H9 (cell line): ENCODE data around the gene ULK4. TPM values are rescaled to one million over a fixed set of nuclear protein-coding genes. Genes with fewer than 3 reads are reported as not detected.
A peak's percentile ranks its signal among the peaks of the same experiment; 100 is the strongest.

Experiments used
- DNase-seq: peaks from one replicate; pipeline ENCODE4 v3.0.0-alpha.2; 2017
- H2AFZ ChIP-seq: one replicate; pipeline ENCODE4 v1.6.1; 2013; ENCODE audit warnings: mild to moderate bottlenecking, low read length, control low read depth, moderate library complexity
- H2AK5ac ChIP-seq: 2 replicates; pipeline ENCODE4 v1.6.1; 2013; ENCODE audit warnings: low read length, control low read depth, mixed read lengths; ENCODE audit not compliant: insufficient read length
- H2BK120ac ChIP-seq: one replicate; pipeline ENCODE4 v1.6.1; 2013; ENCODE audit warnings: low read depth, mild to moderate bottlenecking, low read length, control low read depth, inconsistent platforms; ENCODE audit not compliant: poor library complexity, severe bottlenecking
- H2BK12ac ChIP-seq: 2 replicates; pipeline ENCODE4 v1.6.1; 2013; ENCODE audit warnings: low read length, control low read depth, mixed read lengths, low read depth; ENCODE audit not compliant: insufficient read length
- H2BK15ac ChIP-seq: 2 replicates; pipeline ENCODE4 v1.6.1; 2013; ENCODE audit warnings: low read depth, low read length, control low read depth
- H2BK20ac ChIP-seq: one replicate; pipeline ENCODE4 v1.6.1; 2013; ENCODE audit warnings: low read depth, mild to moderate bottlenecking, low read length, control low read depth, inconsistent platforms; ENCODE audit not compliant: poor library complexity, severe bottlenecking
- H2BK5ac ChIP-seq: 2 replicates; pipeline ENCODE4 v1.6.1; 2013; ENCODE audit warnings: low read length, control low read depth, mixed read lengths; ENCODE audit not compliant: insufficient read length
- H3K14ac ChIP-seq: 2 replicates; pipeline ENCODE4 v1.6.1; 2013; ENCODE audit warnings: low read length, control low read depth; ENCODE audit not compliant: insufficient read depth
- H3K18ac ChIP-seq: 2 replicates; pipeline ENCODE4 v1.6.1; 2013; ENCODE audit warnings: low read depth, mild to moderate bottlenecking, mixed read lengths, low read length, control low read depth; ENCODE audit not compliant: insufficient read length
- H3K23ac ChIP-seq: 2 replicates; pipeline ENCODE4 v1.6.1; 2013; ENCODE audit warnings: low read length, control low read depth, mixed read lengths, low read depth; ENCODE audit not compliant: insufficient read length
- H3K23me2 ChIP-seq: 2 replicates; pipeline ENCODE4 v1.6.1; 2013; ENCODE audit warnings: low read depth, mild to moderate bottlenecking, mixed read lengths, low read length, control low read depth; ENCODE audit not compliant: insufficient read length, poor library complexity, severe bottlenecking
- H3K27ac ChIP-seq: 2 replicates; pipeline ENCODE4 v1.5.1; 2013; ENCODE audit warnings: low read length, control low read depth, mixed read lengths, low read depth; ENCODE audit not compliant: insufficient read length
- H3K27me3 ChIP-seq: 2 replicates; pipeline ENCODE4 v1.6.1; 2013; ENCODE audit warnings: low read length, control low read depth, inconsistent platforms; ENCODE audit not compliant: insufficient read depth
- H3K4ac ChIP-seq: 2 replicates; pipeline ENCODE4 v1.6.1; 2013; ENCODE audit warnings: low read depth, mild to moderate bottlenecking, control low read depth, inconsistent platforms, low read length, moderate library complexity
- H3K4me1 ChIP-seq: 2 replicates; pipeline ENCODE4 v1.6.1; 2013; ENCODE audit warnings: low read length, control low read depth, inconsistent platforms; ENCODE audit not compliant: insufficient read depth
- H3K4me2 ChIP-seq: 2 replicates; pipeline ENCODE4 v1.6.1; 2013; ENCODE audit warnings: low read length, control low read depth, mixed read lengths; ENCODE audit not compliant: insufficient read length, insufficient read depth
- H3K56ac ChIP-seq: 2 replicates; pipeline ENCODE4 v1.6.1; 2013; ENCODE audit warnings: low read depth, mild to moderate bottlenecking, mixed read lengths, low read length, control low read depth; ENCODE audit not compliant: insufficient read length
- H3K79me1 ChIP-seq: 2 replicates; pipeline ENCODE4 v1.6.1; 2013; ENCODE audit warnings: low read depth, mild to moderate bottlenecking, moderate library complexity, low read length, control low read depth, inconsistent platforms; ENCODE audit not compliant: insufficient read depth, poor library complexity, severe bottlenecking
- H3K79me2 ChIP-seq: 2 replicates; pipeline ENCODE4 v1.6.1; 2013; ENCODE audit warnings: low read length, control low read depth, inconsistent platforms; ENCODE audit not compliant: insufficient read depth
- H3K9ac ChIP-seq: 2 replicates; pipeline ENCODE4 v1.6.1; 2013; ENCODE audit warnings: low read length, control low read depth, mixed read lengths; ENCODE audit not compliant: insufficient read length; ENCODE audit errors: extremely low read depth
- H3K9me3 ChIP-seq: one replicate; pipeline ENCODE4 v1.6.1; 2013; ENCODE audit warnings: low read depth, low read length, inconsistent platforms; ENCODE audit not compliant: control insufficient read depth
- H3T11ph ChIP-seq: one replicate; pipeline ENCODE4 v1.6.1; 2013; ENCODE audit warnings: mild to moderate bottlenecking, low read length, control low read depth, inconsistent platforms
- H4K20me1 ChIP-seq: one replicate; pipeline ENCODE4 v1.6.1; 2013; ENCODE audit not compliant: control insufficient read depth, insufficient read length, insufficient read depth
- H4K5ac ChIP-seq: 2 replicates; pipeline ENCODE4 v1.6.1; 2013; ENCODE audit warnings: low read depth, mild to moderate bottlenecking, mixed read lengths, low read length, control low read depth; ENCODE audit not compliant: insufficient read length
- H4K8ac ChIP-seq: replicated peaks from 2 replicates; pipeline ENCODE4 v1.6.1; 2013; ENCODE audit warnings: low read length, control low read depth, mixed read lengths, low read depth; ENCODE audit not compliant: insufficient read length
- H4K91ac ChIP-seq: 2 replicates; pipeline ENCODE4 v1.6.1; 2013; ENCODE audit warnings: low read depth, mild to moderate bottlenecking, moderate library complexity, mixed read lengths, low read length, control low read depth; ENCODE audit not compliant: insufficient read length
- H3K27ac Mint-ChIP-seq, 3 experiments: 2 replicates in 2 of 3; 3 replicates in 1 of 3; pipeline ENCODE4 v1.8.0; 2020 to 2021; ENCODE audit warnings: mixed read lengths in 3 of 3, mild to moderate bottlenecking in 1 of 3, moderate library complexity in 1 of 3
- H3K27me3 Mint-ChIP-seq: 2 replicates; pipeline ENCODE4 v1.8.0; 2021; ENCODE audit warnings: low read depth, mild to moderate bottlenecking, moderate library complexity, mixed read lengths
- H3K36me3 Mint-ChIP-seq, 3 experiments: 2 replicates in 2 of 3; 3 replicates in 1 of 3; pipeline ENCODE4 v1.8.0; 2020 to 2021; ENCODE audit warnings: low read depth in 3 of 3, mixed read lengths in 3 of 3; ENCODE audit not compliant: insufficient read depth in 1 of 3
- H3K4me1 Mint-ChIP-seq, 2 experiments: 2 replicates each; pipeline ENCODE4 v1.8.0; 2020; ENCODE audit warnings: mixed read lengths in 2 of 2
- H3K4me3 Mint-ChIP-seq, 2 experiments: 2 replicates in 1 of 2; 3 replicates in 1 of 2; pipeline ENCODE4 v1.8.0; 2020 to 2021; ENCODE audit warnings: mild to moderate bottlenecking in 2 of 2, mixed read lengths in 2 of 2, moderate library complexity in 1 of 2
- H3K9me3 Mint-ChIP-seq, 2 experiments: 2 replicates in 1 of 2; 3 replicates in 1 of 2; pipeline ENCODE4 v1.8.0; 2020; ENCODE audit warnings: mild to moderate bottlenecking in 2 of 2, mixed read lengths in 2 of 2, moderate library complexity in 1 of 2
- WGBS: extraction: QIAGEN DNeasy Blood & Tissue Kit; methylation state at CpG from one replicate; pipeline ENCODE4 v1.1.7; 2013; ENCODE audit warnings: missing lambda C conversion rate, low lambda C conversion rate, mixed read lengths; ENCODE audit not compliant: insufficient read length; ENCODE audit errors: extremely low coverage; 5-methylcytosine and 5-hydroxymethylcytosine counted together
- total RNA-seq: library from RNA; stranded (reverse); gene quantifications from 2 replicates; pipeline ENCODE4 v1.2.1, GENCODE V29; 2021
- TF ChIP-seq, protein P1 (sequence below): fragments of 200-600 bp; sonication (generic); conservative IDR thresholded peaks from 3 replicates; pipeline ENCODE4 v1.8.0; 2021; ENCODE audit warnings: antibody characterized with exemption, mild to moderate bottlenecking

Gene ULK4
- total RNA-seq, 1 experiment from 2014 or later = 12.9 TPM

DNA sequence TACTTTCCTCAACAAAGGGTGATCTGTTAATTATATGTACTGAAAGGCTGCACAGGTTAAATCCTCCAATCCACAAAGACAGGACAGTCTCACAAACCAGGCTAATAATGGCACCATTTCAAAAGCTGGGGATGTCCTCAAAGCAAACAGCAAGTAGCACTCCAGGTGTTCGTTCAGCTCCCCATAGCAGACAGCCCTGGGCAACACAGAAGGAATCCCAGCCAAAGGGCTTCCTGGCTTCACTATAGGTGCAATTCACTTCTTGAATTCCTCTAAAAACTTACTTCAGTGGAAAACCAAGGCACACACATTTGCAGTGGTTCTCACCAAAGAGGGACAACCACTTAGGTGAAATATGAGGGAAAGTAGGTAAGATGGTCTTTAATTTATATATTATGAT, 595.9 kb downstream of the ULK4 start:
- Histone ChIP-seq H3K18ac (no peak overlapping the region), H3K9ac (no peak overlapping the region), H3K23ac (no peak overlapping the region), H4K20me1 (no peaks in the 10 kb centered on the region), H3K4me2 (no peak overlapping the region), H3K4me1 (peaks cover 15% of the 10 kb centered on the region), H2BK5ac (no peak overlapping the region), H3K56ac (no peak overlapping the region), H3K23me2 (no peaks in the 10 kb centered on the region), H2AFZ (no peak overlapping the region), H3K4ac (no peak overlapping the region), H2AK5ac (no peak overlapping the region), H3K79me1 (no peaks in the 10 kb centered on the region), H3K14ac (no peak overlapping the region), H3K27me3 (no peaks in the 10 kb centered on the region), H3K79me2 (no peaks in the 10 kb centered on the region), H2BK20ac (no peak overlapping the region), H4K8ac (no peak overlapping the region), H4K91ac (no peak overlapping the region), H2BK12ac (no peak overlapping the region), H3K27ac (peak overlapping the region; percentile 11), H3T11ph (no peak overlapping the region), H2BK120ac (no peak overlapping the region), H2BK15ac (no peak overlapping the region), H4K5ac (no peak overlapping the region), H3K9me3 (no peaks in the 10 kb centered on the region)
- DNase-seq = peak; percentile 41
- TF ChIP-seq, protein P1, sequence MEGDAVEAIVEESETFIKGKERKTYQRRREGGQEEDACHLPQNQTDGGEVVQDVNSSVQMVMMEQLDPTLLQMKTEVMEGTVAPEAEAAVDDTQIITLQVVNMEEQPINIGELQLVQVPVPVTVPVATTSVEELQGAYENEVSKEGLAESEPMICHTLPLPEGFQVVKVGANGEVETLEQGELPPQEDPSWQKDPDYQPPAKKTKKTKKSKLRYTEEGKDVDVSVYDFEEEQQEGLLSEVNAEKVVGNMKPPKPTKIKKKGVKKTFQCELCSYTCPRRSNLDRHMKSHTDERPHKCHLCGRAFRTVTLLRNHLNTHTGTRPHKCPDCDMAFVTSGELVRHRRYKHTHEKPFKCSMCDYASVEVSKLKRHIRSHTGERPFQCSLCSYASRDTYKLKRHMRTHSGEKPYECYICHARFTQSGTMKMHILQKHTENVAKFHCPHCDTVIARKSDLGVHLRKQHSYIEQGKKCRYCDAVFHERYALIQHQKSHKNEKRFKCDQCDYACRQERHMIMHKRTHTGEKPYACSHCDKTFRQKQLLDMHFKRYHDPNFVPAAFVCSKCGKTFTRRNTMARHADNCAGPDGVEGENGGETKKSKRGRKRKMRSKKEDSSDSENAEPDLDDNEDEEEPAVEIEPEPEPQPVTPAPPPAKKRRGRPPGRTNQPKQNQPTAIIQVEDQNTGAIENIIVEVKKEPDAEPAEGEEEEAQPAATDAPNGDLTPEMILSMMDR = no peak
- no peaks in the 10 kb centered on the region for H3K9me3 Mint-ChIP-seq
- H3K27ac Mint-ChIP-seq = peak overlapping the region in 2 of 3 experiments; percentile 7 to 75; a peak in 2 of 7 replicates
- H3K36me3 Mint-ChIP-seq = peaks cover 0 to 4% (median 0%) of the 10 kb centered on the region in 3 experiments; a peak in 1 of 7 replicates
- H3K27me3 Mint-ChIP-seq = peaks cover under 1% of the 10 kb centered on the region; the same call in 1 of the 2 replicates
- no CpG with 5 or more reads among the region's 1 CpG for WGBS
- no peak overlapping the region for H3K4me3 Mint-ChIP-seq
- peaks cover 64 to 66% of the 10 kb centered on the region in 2 experiments for H3K4me1 Mint-ChIP-seq
